GM10266 (cell line): ENCODE results near the gene TSSK1B.

Source experiments
- DNase-seq: peaks from one replicate; pipeline ENCODE4 v3.0.0; 2012; ENCODE audit errors: extremely low spot score
- CTCF ChIP-seq: IDR thresholded peaks from 2 replicates; pipeline ENCODE4 v1.5.1; 2012; ENCODE audit warnings: mild to moderate bottlenecking, low read depth; ENCODE audit not compliant: control insufficient read depth, insufficient read depth; ENCODE audit errors: missing control alignments

Gene TSSK1B

GRCh38 chr5:113397046-113397445, 37.7 kb downstream of the TSSK1B start:
- no peak for DNase-seq
- TF ChIP-seq CTCF, result no peak

GRCh38 chr5:113394658-113395057, 40.1 kb downstream of the TSSK1B start:
- no peak for TF ChIP-seq CTCF

GRCh38 chr5:113390224-113390623, 44.6 kb downstream of the TSSK1B start:
- no peak for TF ChIP-seq CTCF
- DNase-seq, result no peak

More at GRCh38 chr5:113394658-113395057, 40.1 kb downstream of the TSSK1B start:
- DNase-seq, result no peak

- DNase-seq, result no peak
- no peak for TF ChIP-seq CTCF
Observed at GRCh38 chr5:113389116-113389515, 45.7 kb downstream of the TSSK1B start.

- TF ChIP-seq CTCF, result no peak
- DNase-seq, result no peak
Observed at GRCh38 chr5:113387844-113388243, 46.9 kb downstream of the TSSK1B start.

GRCh38 chr5:113384782-113385285, 50.0 kb downstream of the TSSK1B start:
- DNase-seq, result no peak
- no peak for TF ChIP-seq CTCF

GRCh38 chr5:113382731-113383130, 52.1 kb downstream of the TSSK1B start:
- DNase-seq, result no peak
- no peak for TF ChIP-seq CTCF
